ENCODE results near the gene UBL3. TPM values are rescaled to one million over a fixed set of nuclear protein-coding genes. Genes with fewer than 3 reads are reported as not detected.

Gene UBL3
- total RNA-seq, 1 experiment from 2014 or later: 10.7 TPM

GRCh38 chr13:29816715-29817114 lies 33.7 kb downstream of the UBL3 start:
- no peaks in the 10 kb centered on the region for H3K9me2 ChIP-seq (ENCODE audit: insufficient read depth)
- no peak overlapping the region for H2AFZ ChIP-seq (ENCODE audit: low read depth, low read length, poor library complexity, severe bottlenecking)
- CTCF ChIA-PET: no interaction called here
- BruUV-seq (replicated peaks): no TSS peak
- no peaks in the 10 kb centered on the region for H3K36me3 ChIP-seq (ENCODE audit: control insufficient read depth in 1 of 2, insufficient read depth in 2 of 2, low read length in 2 of 2)
- no peak for DNase-seq (ENCODE audit: low read depth, low spot score)
- no peaks in the 10 kb centered on the region for H3K27me3 ChIP-seq (ENCODE audit: insufficient read depth, low read length)
- H3K79me2 ChIP-seq (ENCODE audit: insufficient read depth, low read length): no peaks in the 10 kb centered on the region
- intact Hi-C loops (cut with micrococcal nuclease): no loop called here
- no peaks in the 10 kb centered on the region for H3K9me3 ChIP-seq (ENCODE audit: control insufficient read depth in 1 of 2, insufficient read depth in 1 of 2, low read depth in 1 of 2, low read length in 2 of 2)
- no peaks in the 10 kb centered on the region for H4K20me1 ChIP-seq (ENCODE audit: insufficient read depth)
- no peak for ATAC-seq
- no peak overlapping the region for H3K4me3 ChIP-seq (replicated peaks in 1 of 2; ENCODE audit: low read depth in 1 of 2, low read length in 2 of 2)
- POLR2A ChIA-PET: no interaction called here
- H3K4me2 ChIP-seq (ENCODE audit: low read length): no peak overlapping the region
- no peak overlapping the region for H3K9ac ChIP-seq (ENCODE audit: low read length)
- no peak for TF ChIP-seq SP1 (IDR thresholded peaks at IDR 0.05; ENCODE audit: low read depth)
- TF ChIP-seq REST (IDR thresholded peaks at IDR 0.05; ENCODE audit: low read depth): no peak
- TF ChIP-seq ZFX (IDR thresholded peaks at IDR 0.05): no peak
- TF ChIP-seq POLR2AphosphoS5 (IDR thresholded peaks at IDR 0.05; ENCODE audit: low read depth, low read length): no peak
- TF ChIP-seq EZH2 (IDR thresholded peaks at IDR 0.05): no peak
- TF ChIP-seq CEBPB (IDR thresholded peaks at IDR 0.05; ENCODE audit: low read depth): no peak
- no peak for TF ChIP-seq POLR2A (IDR thresholded peaks at IDR 0.05; ENCODE audit: borderline replicate concordance, extremely low read depth, insufficient read depth, insufficient read length)
- no peak for TF ChIP-seq CTCF (IDR thresholded peaks at IDR 0.05 in 2 of 3, conservative IDR thresholded peaks at IDR 0.05 in 1 of 3; ENCODE audit: borderline replicate concordance in 1 of 3, insufficient read depth in 1 of 3, low read depth in 2 of 3, low read length in 2 of 3)
- TF ChIP-seq ELF1 (IDR thresholded peaks at IDR 0.05; ENCODE audit: borderline replicate concordance, low read depth): no peak
- TF ChIP-seq FOSL1 (IDR thresholded peaks at IDR 0.05; ENCODE audit: low read depth): no peak
- TF ChIP-seq CBX3 (IDR thresholded peaks at IDR 0.05; ENCODE audit: low read depth): no peak
- H3K27ac ChIP-seq (ENCODE audit: low read depth, low read length): no peak overlapping the region
- H3K4me1 ChIP-seq (ENCODE audit: control insufficient read depth in 1 of 2, insufficient read depth in 2 of 2, low read length in 2 of 2): no peaks in the 10 kb centered on the region
- RAD21 ChIA-PET (ENCODE audit: low non-redundant PET in 1 of 2, low total read pairs in 2 of 2, uncharacterized antibody in 2 of 2, unreplicated experiment in 2 of 2): no interaction called here
